GM10266 (cell line): ENCODE measurements around the gene CDIP1.

Experiments
- DNase-seq: peaks from one replicate; pipeline ENCODE4 v3.0.0; 2012; ENCODE audit errors: extremely low spot score
- TF ChIP-seq, protein P1 (sequence below): IDR thresholded peaks from 2 replicates; pipeline ENCODE4 v1.5.1; 2012; ENCODE audit warnings: mild to moderate bottlenecking, low read depth; ENCODE audit not compliant: control insufficient read depth, insufficient read depth; ENCODE audit errors: missing control alignments

The CDIP1 gene

DNA sequence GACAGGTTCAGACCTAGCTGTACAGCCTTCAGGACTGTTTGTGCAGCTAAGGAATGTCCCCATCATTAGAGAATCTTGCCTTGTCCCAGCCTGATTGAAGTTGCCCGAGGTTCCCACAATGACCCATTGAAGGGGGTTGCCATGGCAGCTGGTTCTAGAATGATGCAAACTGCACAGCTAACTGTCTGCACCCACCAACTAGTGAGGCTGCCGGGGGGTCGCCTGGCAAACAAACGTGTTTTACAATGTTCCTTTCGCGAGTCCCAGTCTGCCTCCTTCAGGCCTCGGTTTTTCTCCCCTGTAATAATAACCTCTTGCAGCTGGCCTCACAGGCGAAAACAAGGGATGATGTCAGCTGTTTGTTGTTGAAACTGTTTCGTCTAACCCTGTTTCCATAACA lies 23.0 kb upstream of the CDIP1 start:
- TF ChIP-seq, protein P1, sequence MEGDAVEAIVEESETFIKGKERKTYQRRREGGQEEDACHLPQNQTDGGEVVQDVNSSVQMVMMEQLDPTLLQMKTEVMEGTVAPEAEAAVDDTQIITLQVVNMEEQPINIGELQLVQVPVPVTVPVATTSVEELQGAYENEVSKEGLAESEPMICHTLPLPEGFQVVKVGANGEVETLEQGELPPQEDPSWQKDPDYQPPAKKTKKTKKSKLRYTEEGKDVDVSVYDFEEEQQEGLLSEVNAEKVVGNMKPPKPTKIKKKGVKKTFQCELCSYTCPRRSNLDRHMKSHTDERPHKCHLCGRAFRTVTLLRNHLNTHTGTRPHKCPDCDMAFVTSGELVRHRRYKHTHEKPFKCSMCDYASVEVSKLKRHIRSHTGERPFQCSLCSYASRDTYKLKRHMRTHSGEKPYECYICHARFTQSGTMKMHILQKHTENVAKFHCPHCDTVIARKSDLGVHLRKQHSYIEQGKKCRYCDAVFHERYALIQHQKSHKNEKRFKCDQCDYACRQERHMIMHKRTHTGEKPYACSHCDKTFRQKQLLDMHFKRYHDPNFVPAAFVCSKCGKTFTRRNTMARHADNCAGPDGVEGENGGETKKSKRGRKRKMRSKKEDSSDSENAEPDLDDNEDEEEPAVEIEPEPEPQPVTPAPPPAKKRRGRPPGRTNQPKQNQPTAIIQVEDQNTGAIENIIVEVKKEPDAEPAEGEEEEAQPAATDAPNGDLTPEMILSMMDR = no peak
- DNase-seq = no peak

DNA sequence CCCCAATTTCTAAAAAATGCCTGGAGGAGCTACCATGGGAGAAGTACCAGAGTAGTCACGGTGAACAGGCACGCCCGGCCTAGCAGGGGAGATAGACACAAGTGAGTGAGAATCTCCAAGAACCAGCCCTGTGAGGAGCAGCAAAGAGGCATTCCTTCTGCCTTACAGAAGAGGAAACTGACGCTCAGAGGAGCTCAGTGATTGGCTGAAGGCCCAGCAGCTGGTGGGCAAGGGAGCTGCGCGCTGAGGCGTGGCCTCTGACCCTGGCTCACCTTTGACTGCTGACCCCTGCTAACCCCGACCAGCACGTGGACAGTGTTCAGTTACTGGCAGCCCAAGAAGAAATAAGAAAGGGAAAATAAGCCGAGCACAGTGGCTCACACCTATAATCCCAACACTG lies 19.4 kb upstream of the CDIP1 start:
- TF ChIP-seq, protein P1 = no peak
- DNase-seq = no peak

DNA sequence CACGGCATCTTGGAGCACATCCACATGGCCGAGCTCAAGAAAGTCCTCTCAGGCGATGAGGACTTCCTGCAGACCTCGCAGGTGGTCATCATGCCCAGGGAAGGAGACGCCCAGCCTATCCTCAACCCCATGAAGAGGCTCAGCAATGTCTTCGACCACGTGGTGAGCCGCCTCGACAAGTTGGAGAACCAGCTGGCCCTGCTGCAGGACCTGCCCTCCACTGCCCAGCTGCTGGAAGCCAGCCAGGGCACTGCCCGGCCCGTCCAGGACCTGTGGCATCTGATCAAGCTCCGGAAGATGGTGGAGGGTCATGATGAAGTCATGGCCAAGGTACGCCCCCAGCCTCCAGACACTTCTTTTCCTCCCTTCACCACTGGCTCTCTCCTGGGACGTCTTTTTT lies 18.0 kb upstream of the CDIP1 start:
- TF ChIP-seq, protein P1 = no peak
- no peak for DNase-seq

DNA sequence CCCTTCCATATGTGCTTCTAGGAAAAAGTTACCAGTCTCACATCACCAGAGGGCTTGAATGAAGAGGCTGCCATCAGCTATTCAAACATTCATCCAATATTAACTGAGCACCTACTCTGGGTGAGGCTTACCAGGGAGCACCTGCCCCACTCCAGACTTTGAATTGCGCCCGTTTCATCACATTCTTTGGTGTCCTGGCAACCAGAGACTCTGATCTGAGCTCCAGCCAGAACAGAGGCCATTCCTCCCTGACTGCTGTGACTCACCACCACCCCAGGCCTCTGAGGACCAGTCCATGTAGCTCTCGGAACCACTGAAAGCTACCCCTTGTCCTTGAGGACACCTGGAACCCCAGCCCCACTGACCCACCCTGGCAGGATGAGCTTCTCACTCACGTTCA lies 17.5 kb upstream of the CDIP1 start, which contains the start of gene C16orf96:
C16orf96 (plus strand) TSS at position 229 of the 400 bp plus-strand sequence; CDS start at position 379, 150 bp downstream.
- TF ChIP-seq, protein P1 = no peak

DNA sequence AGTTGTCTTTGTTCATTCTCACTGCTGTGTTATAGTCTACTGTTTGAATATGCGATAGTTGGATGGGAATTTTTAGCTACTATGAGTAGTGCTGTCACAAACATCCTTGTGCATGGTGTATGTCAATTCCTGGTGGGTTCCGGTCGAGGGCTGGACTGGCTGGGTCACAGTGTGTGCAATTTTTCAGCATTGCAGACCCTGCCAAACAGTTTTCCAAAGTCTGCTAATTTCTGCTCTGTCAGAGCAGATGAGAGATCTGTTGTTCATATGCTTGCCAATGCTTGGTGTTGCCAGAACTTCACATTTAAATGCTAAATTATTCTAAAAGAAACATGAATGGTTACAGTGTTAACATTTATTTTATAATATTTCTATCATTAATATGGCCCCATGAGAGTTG lies 14.0 kb upstream of the CDIP1 start:
- TF ChIP-seq, protein P1 = no peak
- DNase-seq = no peak

More for the DNA sequence above, 17.5 kb upstream of the CDIP1 start, which contains the start of gene C16orf96:
- no peak for DNase-seq

DNA sequence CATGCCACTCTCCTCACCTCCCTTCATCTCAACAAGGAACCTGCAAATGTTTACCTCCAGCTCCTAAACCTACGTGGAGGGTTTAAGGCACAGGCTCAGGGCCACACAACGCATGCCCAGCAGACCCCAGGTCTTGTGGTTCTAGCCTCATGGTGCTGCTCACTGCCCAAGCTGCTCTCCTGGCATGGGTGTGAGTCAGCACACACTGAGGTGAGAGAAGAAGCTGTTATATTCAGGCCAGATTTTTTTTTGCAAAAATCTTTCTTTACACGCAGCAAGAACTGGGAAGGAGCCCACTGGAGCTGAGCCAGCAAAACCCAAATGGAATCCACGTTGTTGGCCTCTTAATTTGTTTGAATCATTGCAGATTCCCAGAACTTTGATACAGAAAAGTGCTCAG lies 12.0 kb upstream of the CDIP1 start:
- TF ChIP-seq, protein P1 = no peak

DNA sequence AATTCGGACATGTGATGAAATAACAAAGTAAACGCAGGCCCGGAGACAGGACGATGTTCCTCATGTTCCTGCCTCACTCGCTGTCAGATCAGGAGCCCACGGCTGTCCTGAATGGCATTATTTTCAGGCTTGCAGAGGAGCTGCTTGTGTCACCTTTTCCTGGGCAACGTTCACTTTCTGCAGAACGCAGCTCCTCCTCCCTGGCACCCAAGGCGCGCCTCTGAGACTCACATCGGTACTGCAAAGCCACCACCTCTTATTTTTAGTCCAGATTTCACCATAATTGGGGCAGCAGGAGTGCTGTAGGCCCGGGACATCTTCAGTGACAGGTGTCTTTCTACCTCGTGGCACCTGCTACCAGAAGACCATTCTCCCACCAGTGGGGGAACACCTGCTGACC lies 9.6 kb upstream of the CDIP1 start:
- no peak for DNase-seq
- TF ChIP-seq, protein P1 = no peak

More for the DNA sequence above, 12.0 kb upstream of the CDIP1 start:
- no peak for DNase-seq
